ENCODE results near the gene NDUFA8. TPM values are rescaled to one million over a fixed set of nuclear protein-coding genes. Genes with fewer than 3 reads are reported as not detected.

NDUFA8 gene
- total RNA-seq, 2 donors from 2014 or later = 32.3 to 42.0 TPM

GRCh38 chr9:122128007-122128968 lies 31.3 kb downstream of the NDUFA8 start:
- peaks cover 45% of the 10 kb centered on the region for H3K27me3 Mint-ChIP-seq (ENCODE audit: low read depth)
- H3K4me3 Mint-ChIP-seq = no peak overlapping the region
- no peak for DNase-seq
- peaks cover 0 to 2% of the 10 kb centered on the region in 2 donors for H3K36me3 Mint-ChIP-seq (ENCODE audit: insufficient read depth in 2 of 2)
- no peaks in the 10 kb centered on the region for H3K9me3 Mint-ChIP-seq
- peaks cover 11% of the 10 kb centered on the region for H3K4me1 Mint-ChIP-seq (ENCODE audit: low read depth)
- ATAC-seq (replicated peaks in 1 of 2) = no peak
- H3K27ac Mint-ChIP-seq = no peak overlapping the region

GRCh38 chr9:122127396-122127798 lies 32.2 kb downstream of the NDUFA8 start:
- peaks cover 45% of the 10 kb centered on the region for H3K27me3 Mint-ChIP-seq (ENCODE audit: low read depth)
- DNase-seq (no peak), ATAC-seq (replicated peaks in 1 of 2) (no peak)
- H3K9me3 Mint-ChIP-seq = no peaks in the 10 kb centered on the region
- H3K4me3 Mint-ChIP-seq = no peak overlapping the region
- H3K27ac Mint-ChIP-seq = no peak overlapping the region
- peaks cover 0 to 2% of the 10 kb centered on the region in 2 donors for H3K36me3 Mint-ChIP-seq (ENCODE audit: insufficient read depth in 2 of 2)
- H3K4me1 Mint-ChIP-seq (ENCODE audit: low read depth) = peaks cover 11% of the 10 kb centered on the region

- no peak for ATAC-seq (replicated peaks in 1 of 2)
These were observed 33.0 kb downstream of the NDUFA8 start for GRCh38 chr9:122126331-122127261.

GRCh38 chr9:122125509-122126330 lies 33.9 kb downstream of the NDUFA8 start:
- peaks cover 0 to 2% of the 10 kb centered on the region in 2 donors for H3K36me3 Mint-ChIP-seq (ENCODE audit: insufficient read depth in 2 of 2)
- H3K4me1 Mint-ChIP-seq (ENCODE audit: low read depth) = peaks cover 11% of the 10 kb centered on the region
- no peaks in the 10 kb centered on the region for H3K9me3 Mint-ChIP-seq
- ATAC-seq (replicated peaks in 1 of 2) (peak; percentile 6 to 12), DNase-seq (no peak)
- H3K27ac Mint-ChIP-seq = no peak overlapping the region
- peaks cover 37% of the 10 kb centered on the region for H3K27me3 Mint-ChIP-seq (ENCODE audit: low read depth)
- H3K4me3 Mint-ChIP-seq = peak overlapping the region; percentile 33 to 88

More at GRCh38 chr9:122126331-122127261, 33.0 kb downstream of the NDUFA8 start:
- DNase-seq = no peak
- Mint-ChIP-seq H3K27me3 (ENCODE audit: low read depth) (peaks cover 45% of the 10 kb centered on the region), H3K36me3 (ENCODE audit: insufficient read depth in 2 of 2) (peaks cover 0 to 2% of the 10 kb centered on the region in 2 donors), H3K4me1 (ENCODE audit: low read depth) (peaks cover 11% of the 10 kb centered on the region), H3K9me3 (no peaks in the 10 kb centered on the region), H3K4me3 (peak overlapping the region; percentile 33 to 88), H3K27ac (no peak overlapping the region)

- peaks cover 35% of the 10 kb centered on the region for H3K27me3 Mint-ChIP-seq (ENCODE audit: low read depth)
- ATAC-seq (replicated peaks in 1 of 2) = peak; percentile 84 to 87
- DNase-seq = peak; percentile 78 to 87
- no peak overlapping the region for H3K27ac Mint-ChIP-seq
- peak overlapping the region; percentile 3 to 51 for H3K4me3 Mint-ChIP-seq
- peaks cover 0 to 2% of the 10 kb centered on the region in 2 donors for H3K36me3 Mint-ChIP-seq (ENCODE audit: insufficient read depth in 2 of 2)
- H3K4me1 Mint-ChIP-seq (ENCODE audit: low read depth) = peaks cover 11% of the 10 kb centered on the region
- H3K9me3 Mint-ChIP-seq = no peaks in the 10 kb centered on the region
These were observed 34.4 kb downstream of the NDUFA8 start for GRCh38 chr9:122125158-122125508.

- H3K27ac Mint-ChIP-seq = no peak overlapping the region
- peaks cover 0 to 2% of the 10 kb centered on the region in 2 donors for H3K36me3 Mint-ChIP-seq (ENCODE audit: insufficient read depth in 2 of 2)
- H3K9me3 Mint-ChIP-seq = no peaks in the 10 kb centered on the region
- ATAC-seq (replicated peaks in 1 of 2) (no peak), DNase-seq (no peak)
- no peak overlapping the region for H3K4me3 Mint-ChIP-seq
- peaks cover 35% of the 10 kb centered on the region for H3K27me3 Mint-ChIP-seq (ENCODE audit: low read depth)
- peaks cover 11% of the 10 kb centered on the region for H3K4me1 Mint-ChIP-seq (ENCODE audit: low read depth)
These were observed 35.1 kb downstream of the NDUFA8 start for GRCh38 chr9:122124528-122124927.

- peaks cover 11% of the 10 kb centered on the region for H3K4me1 Mint-ChIP-seq (ENCODE audit: low read depth)
- H3K27ac Mint-ChIP-seq = no peak overlapping the region
- no peak for ATAC-seq (replicated peaks in 1 of 2)
- no peaks in the 10 kb centered on the region for H3K9me3 Mint-ChIP-seq
- H3K36me3 Mint-ChIP-seq (ENCODE audit: insufficient read depth in 2 of 2) = peaks cover 0 to 2% of the 10 kb centered on the region in 2 donors
- DNase-seq = no peak
- no peak overlapping the region for H3K4me3 Mint-ChIP-seq
- H3K27me3 Mint-ChIP-seq (ENCODE audit: low read depth) = peaks cover 35% of the 10 kb centered on the region
These were observed 35.5 kb downstream of the NDUFA8 start for GRCh38 chr9:122124048-122124447.

- ATAC-seq (replicated peaks in 1 of 2) (peak; percentile 57 to 58), DNase-seq (peak; percentile 73 to 81)
- Mint-ChIP-seq H3K4me3 (no peak overlapping the region), H3K9me3 (no peaks in the 10 kb centered on the region), H3K27me3 (ENCODE audit: low read depth) (peaks cover 35% of the 10 kb centered on the region), H3K4me1 (ENCODE audit: low read depth) (peaks cover 11% of the 10 kb centered on the region), H3K36me3 (ENCODE audit: insufficient read depth in 2 of 2) (peaks cover 0 to 2% of the 10 kb centered on the region in 2 donors), H3K27ac (no peak overlapping the region)
These were observed 36.5 kb downstream of the NDUFA8 start for GRCh38 chr9:122122903-122123632.

GRCh38 chr9:122122468-122122867 lies 37.1 kb downstream of the NDUFA8 start:
- Mint-ChIP-seq H3K27ac (no peak overlapping the region), H3K4me3 (no peak overlapping the region), H3K9me3 (no peaks in the 10 kb centered on the region), H3K4me1 (ENCODE audit: low read depth) (peaks cover 11% of the 10 kb centered on the region), H3K36me3 (ENCODE audit: insufficient read depth in 2 of 2) (peaks cover 0 to 2% of the 10 kb centered on the region in 2 donors), H3K27me3 (ENCODE audit: low read depth) (peaks cover 33% of the 10 kb centered on the region)
- no peak for DNase-seq
- ATAC-seq (replicated peaks in 1 of 2) = no peak

GRCh38 chr9:122121931-122122330 lies 37.6 kb downstream of the NDUFA8 start:
- H3K4me3 Mint-ChIP-seq = no peak overlapping the region
- peaks cover 29% of the 10 kb centered on the region for H3K27me3 Mint-ChIP-seq (ENCODE audit: low read depth)
- peaks cover 0 to 2% of the 10 kb centered on the region in 2 donors for H3K36me3 Mint-ChIP-seq (ENCODE audit: insufficient read depth in 2 of 2)
- no peak for ATAC-seq (replicated peaks in 1 of 2)
- no peak for DNase-seq
- peaks cover 11% of the 10 kb centered on the region for H3K4me1 Mint-ChIP-seq (ENCODE audit: low read depth)
- H3K27ac Mint-ChIP-seq = no peak overlapping the region
- no peaks in the 10 kb centered on the region for H3K9me3 Mint-ChIP-seq

GRCh38 chr9:122121391-122121790 lies 38.2 kb downstream of the NDUFA8 start:
- peaks cover 8% of the 10 kb centered on the region for H3K4me1 Mint-ChIP-seq (ENCODE audit: low read depth)
- H3K27me3 Mint-ChIP-seq (ENCODE audit: low read depth) = peaks cover 26% of the 10 kb centered on the region
- no peak for DNase-seq
- H3K36me3 Mint-ChIP-seq (ENCODE audit: insufficient read depth in 2 of 2) = peaks cover 0 to 2% of the 10 kb centered on the region in 2 donors
- no peak overlapping the region for H3K4me3 Mint-ChIP-seq
- H3K27ac Mint-ChIP-seq = no peak overlapping the region
- no peaks in the 10 kb centered on the region for H3K9me3 Mint-ChIP-seq
- ATAC-seq (replicated peaks in 1 of 2) = no peak
